SK-N-SH (cell line): Measurements from ENCODE around the gene GABRG3.

Experiments used
- ELF1 ChIP-seq: IDR thresholded peaks from 2 replicates; pipeline ENCODE4 v1.4.0; 2012
- EP300 ChIP-seq, 2 experiments: IDR thresholded peaks; 2 replicates each; pipeline versions ENCODE4 v1.4.0 to v1.6.1; 2012; ENCODE audit warnings: borderline replicate concordance in 1 of 2, low read depth in 1 of 2, low read length in 1 of 2
- JUND ChIP-seq: IDR thresholded peaks from 2 replicates; pipeline ENCODE4 v1.4.0; 2012
- NRF1 ChIP-seq: IDR thresholded peaks from 2 replicates; pipeline ENCODE4 v1.6.1; 2012; ENCODE audit warnings: low read depth, mild to moderate bottlenecking, low read length
- POLR2AphosphoS5 ChIP-seq: IDR thresholded peaks from 2 replicates; pipeline ENCODE4 v1.6.1; 2012; ENCODE audit warnings: low read depth, low read length
- RCOR1 ChIP-seq: fragments of 150-350 bp; IDR thresholded peaks from 2 replicates; pipeline ENCODE4 v1.6.1; 2017; ENCODE audit warnings: antibody characterized with exemption, low read length
- SMC3 ChIP-seq: IDR thresholded peaks from 2 replicates; pipeline ENCODE4 v1.6.1; 2012; ENCODE audit warnings: low read depth, low read length, improper control_type of control experiment
- TF ChIP-seq, protein P1 (sequence below): fragments of 200-600 bp; sonication (generic); IDR thresholded peaks from 2 replicates; pipeline ENCODE4 v1.6.1; 2017; ENCODE audit warnings: antibody characterized with exemption, mild to moderate bottlenecking, moderate library complexity
- TF ChIP-seq, protein P2 (sequence below): IDR thresholded peaks from 2 replicates; pipeline ENCODE4 v1.4.0; 2012; ENCODE audit warnings: low read depth, borderline replicate concordance

DNA sequence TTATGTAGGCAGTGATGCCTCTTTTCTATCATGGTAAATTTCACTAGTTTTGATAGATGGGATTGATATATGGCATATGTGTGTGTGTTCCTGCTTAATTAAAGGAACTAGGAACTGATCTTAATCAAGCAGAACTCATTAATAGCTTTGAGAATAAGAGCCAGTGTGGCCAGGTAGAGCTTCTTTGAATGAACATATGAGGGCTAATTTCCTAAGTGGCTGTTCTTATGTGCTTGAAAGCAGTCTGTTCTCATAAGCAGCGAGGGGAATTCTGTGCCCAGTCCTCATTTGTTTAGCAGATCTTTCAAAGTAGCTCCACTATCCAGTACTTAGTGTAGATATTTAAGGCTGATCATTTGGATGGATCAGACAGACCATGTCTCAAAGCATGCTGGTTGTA, 164.2 kb downstream of the GABRG3 start:
- TF ChIP-seq SMC3 (no peak), EP300 (IDR thresholded peaks at IDR 0.05; ENCODE audit: borderline replicate concordance in 1 of 2, low read depth in 1 of 2, low read length in 1 of 2) (no peak), RCOR1 (no peak), POLR2AphosphoS5 (no peak), NRF1 (no peak), ELF1 (no peak), JUND (no peak)
- TF ChIP-seq, protein P1, sequence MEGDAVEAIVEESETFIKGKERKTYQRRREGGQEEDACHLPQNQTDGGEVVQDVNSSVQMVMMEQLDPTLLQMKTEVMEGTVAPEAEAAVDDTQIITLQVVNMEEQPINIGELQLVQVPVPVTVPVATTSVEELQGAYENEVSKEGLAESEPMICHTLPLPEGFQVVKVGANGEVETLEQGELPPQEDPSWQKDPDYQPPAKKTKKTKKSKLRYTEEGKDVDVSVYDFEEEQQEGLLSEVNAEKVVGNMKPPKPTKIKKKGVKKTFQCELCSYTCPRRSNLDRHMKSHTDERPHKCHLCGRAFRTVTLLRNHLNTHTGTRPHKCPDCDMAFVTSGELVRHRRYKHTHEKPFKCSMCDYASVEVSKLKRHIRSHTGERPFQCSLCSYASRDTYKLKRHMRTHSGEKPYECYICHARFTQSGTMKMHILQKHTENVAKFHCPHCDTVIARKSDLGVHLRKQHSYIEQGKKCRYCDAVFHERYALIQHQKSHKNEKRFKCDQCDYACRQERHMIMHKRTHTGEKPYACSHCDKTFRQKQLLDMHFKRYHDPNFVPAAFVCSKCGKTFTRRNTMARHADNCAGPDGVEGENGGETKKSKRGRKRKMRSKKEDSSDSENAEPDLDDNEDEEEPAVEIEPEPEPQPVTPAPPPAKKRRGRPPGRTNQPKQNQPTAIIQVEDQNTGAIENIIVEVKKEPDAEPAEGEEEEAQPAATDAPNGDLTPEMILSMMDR, result no peak
- TF ChIP-seq, protein P2, sequence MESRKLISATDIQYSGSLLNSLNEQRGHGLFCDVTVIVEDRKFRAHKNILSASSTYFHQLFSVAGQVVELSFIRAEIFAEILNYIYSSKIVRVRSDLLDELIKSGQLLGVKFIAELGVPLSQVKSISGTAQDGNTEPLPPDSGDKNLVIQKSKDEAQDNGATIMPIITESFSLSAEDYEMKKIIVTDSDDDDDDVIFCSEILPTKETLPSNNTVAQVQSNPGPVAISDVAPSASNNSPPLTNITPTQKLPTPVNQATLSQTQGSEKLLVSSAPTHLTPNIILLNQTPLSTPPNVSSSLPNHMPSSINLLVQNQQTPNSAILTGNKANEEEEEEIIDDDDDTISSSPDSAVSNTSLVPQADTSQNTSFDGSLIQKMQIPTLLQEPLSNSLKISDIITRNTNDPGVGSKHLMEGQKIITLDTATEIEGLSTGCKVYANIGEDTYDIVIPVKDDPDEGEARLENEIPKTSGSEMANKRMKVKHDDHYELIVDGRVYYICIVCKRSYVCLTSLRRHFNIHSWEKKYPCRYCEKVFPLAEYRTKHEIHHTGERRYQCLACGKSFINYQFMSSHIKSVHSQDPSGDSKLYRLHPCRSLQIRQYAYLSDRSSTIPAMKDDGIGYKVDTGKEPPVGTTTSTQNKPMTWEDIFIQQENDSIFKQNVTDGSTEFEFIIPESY, result no peak
